ENCODE data around the gene TMCC3.

- TF ChIP-seq CTCF (conservative IDR thresholded peaks at IDR 0.05; ENCODE audit: low read length) (no peak), EZH2phosphoT487 (IDR thresholded peaks at IDR 0.05; ENCODE audit: borderline replicate concordance, low read depth, low read length) (no peak)
Measured at GRCh38 chr12:94697631-94698030, 47.3 kb upstream of the TMCC3 start.

Measured in OCI-LY7 (cell line).